Neural crest cell (in vitro differentiated cells): ENCODE measurements around the gene PCYT2. TPM values are rescaled to one million over a fixed set of nuclear protein-coding genes. Genes with fewer than 3 reads are reported as not detected.

Experiments used
- DNase-seq: peaks from one replicate; pipeline ENCODE4 v3.0.0; 2021; ENCODE audit warnings: low read depth, mixed read lengths, low spot score
- H3K27ac Mint-ChIP-seq: one replicate; pipeline ENCODE4 v1.8.0; 2021; ENCODE audit warnings: mild to moderate bottlenecking, mixed read lengths; ENCODE audit not compliant: unreplicated experiment
- H3K27me3 Mint-ChIP-seq: 2 replicates; pipeline ENCODE4 v1.8.0; 2021; ENCODE audit warnings: low read depth, mild to moderate bottlenecking, mixed read lengths
- H3K36me3 Mint-ChIP-seq: 2 replicates; pipeline ENCODE4 v1.8.0; 2021; ENCODE audit warnings: low read depth, mild to moderate bottlenecking, mixed read lengths
- H3K4me1 Mint-ChIP-seq: 2 replicates; pipeline ENCODE4 v1.8.0; 2021; ENCODE audit warnings: mixed read lengths
- H3K4me3 Mint-ChIP-seq: one replicate; pipeline ENCODE4 v1.8.0; 2021; ENCODE audit warnings: mild to moderate bottlenecking, mixed read lengths
- H3K9me3 Mint-ChIP-seq: 2 replicates; pipeline ENCODE4 v1.8.0; 2021; ENCODE audit warnings: mixed read lengths
- total RNA-seq: library from RNA; stranded (reverse); gene quantifications from 2 replicates; pipeline ENCODE4 v1.2.1, GENCODE V29; 2021
- TF ChIP-seq, protein P1 (sequence below): fragments of 200-600 bp; sonication (generic); conservative IDR thresholded peaks from 2 replicates; pipeline ENCODE4 v1.5.0; 2021; ENCODE audit warnings: antibody characterized with exemption, mild to moderate bottlenecking

Gene PCYT2
- total RNA-seq, 1 donor from 2014 or later: 92.4 TPM

DNA sequence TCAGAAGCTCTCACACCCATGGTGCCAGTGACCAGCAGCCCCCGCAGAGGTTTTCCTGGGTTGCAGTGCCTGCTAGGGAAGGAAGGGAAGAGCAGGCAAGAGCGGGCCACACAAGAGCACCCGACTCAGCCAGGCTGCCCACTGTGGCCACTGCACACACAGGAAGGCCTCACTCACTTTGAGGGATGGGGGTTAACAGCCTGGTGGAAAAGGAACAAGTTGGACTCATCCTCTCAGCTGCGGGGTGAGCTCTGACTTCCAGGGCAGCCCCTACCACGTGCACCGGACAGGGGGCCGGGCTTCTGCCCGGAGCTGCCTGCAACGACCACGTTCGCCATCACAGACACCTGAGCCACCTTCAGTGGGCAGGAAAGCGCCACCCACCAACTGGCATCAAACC lies 59.0 kb downstream of the PCYT2 start:
- Mint-ChIP-seq H3K36me3 (no peaks in the 10 kb centered on the region), H3K4me3 (peak overlapping the region; percentile 27), H3K9me3 (no peaks in the 10 kb centered on the region), H3K4me1 (no peaks in the 10 kb centered on the region), H3K27ac (no peak overlapping the region), H3K27me3 (no peaks in the 10 kb centered on the region)
- TF ChIP-seq, protein P1, sequence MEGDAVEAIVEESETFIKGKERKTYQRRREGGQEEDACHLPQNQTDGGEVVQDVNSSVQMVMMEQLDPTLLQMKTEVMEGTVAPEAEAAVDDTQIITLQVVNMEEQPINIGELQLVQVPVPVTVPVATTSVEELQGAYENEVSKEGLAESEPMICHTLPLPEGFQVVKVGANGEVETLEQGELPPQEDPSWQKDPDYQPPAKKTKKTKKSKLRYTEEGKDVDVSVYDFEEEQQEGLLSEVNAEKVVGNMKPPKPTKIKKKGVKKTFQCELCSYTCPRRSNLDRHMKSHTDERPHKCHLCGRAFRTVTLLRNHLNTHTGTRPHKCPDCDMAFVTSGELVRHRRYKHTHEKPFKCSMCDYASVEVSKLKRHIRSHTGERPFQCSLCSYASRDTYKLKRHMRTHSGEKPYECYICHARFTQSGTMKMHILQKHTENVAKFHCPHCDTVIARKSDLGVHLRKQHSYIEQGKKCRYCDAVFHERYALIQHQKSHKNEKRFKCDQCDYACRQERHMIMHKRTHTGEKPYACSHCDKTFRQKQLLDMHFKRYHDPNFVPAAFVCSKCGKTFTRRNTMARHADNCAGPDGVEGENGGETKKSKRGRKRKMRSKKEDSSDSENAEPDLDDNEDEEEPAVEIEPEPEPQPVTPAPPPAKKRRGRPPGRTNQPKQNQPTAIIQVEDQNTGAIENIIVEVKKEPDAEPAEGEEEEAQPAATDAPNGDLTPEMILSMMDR: no peak
- DNase-seq: no peak

DNA sequence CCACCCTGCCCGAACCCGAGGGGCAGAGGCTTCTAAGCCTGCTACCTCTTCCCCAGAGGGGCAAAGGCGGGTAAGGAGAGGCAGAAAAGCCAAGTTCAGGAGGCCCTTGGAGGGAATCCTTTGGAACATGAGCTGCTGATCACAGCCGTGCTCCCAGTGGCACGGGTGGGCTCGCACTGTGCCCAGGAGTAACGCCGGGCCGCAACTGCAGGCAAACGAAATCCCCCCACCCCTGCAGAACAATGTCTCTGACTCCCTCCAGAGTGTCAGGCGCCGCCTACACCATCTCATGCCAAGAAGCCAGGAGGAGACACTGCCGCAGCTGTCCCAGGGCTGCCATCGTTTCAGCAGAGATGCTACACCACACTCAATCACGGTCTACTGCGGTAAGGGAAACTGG lies 59.8 kb downstream of the PCYT2 start:
- DNase-seq: no peak
- Mint-ChIP-seq H3K9me3 (no peaks in the 10 kb centered on the region), H3K27me3 (no peaks in the 10 kb centered on the region), H3K27ac (no peak overlapping the region), H3K4me3 (no peak overlapping the region), H3K4me1 (no peaks in the 10 kb centered on the region), H3K36me3 (no peaks in the 10 kb centered on the region)
- TF ChIP-seq, protein P1: no peak

Other genes with a start within 250 kb of the PCYT2 start
- gene OXLD1, start 244.8 kb downstream of the PCYT2 start, total RNA-seq: 25.5 and 28.2 TPM in 2 replicates
- 37.0 and 38.3 TPM in 2 replicates for gene CCDC137, start 244.7 kb downstream of the PCYT2 start, total RNA-seq
- gene ARL16, start 227.6 kb downstream of the PCYT2 start, total RNA-seq: 51.0 and 53.7 TPM in 2 replicates
- 103 and 108 TPM in 2 replicates for gene HGS, start 227.4 kb downstream of the PCYT2 start, total RNA-seq
- gene MRPL12, start 208.0 kb downstream of the PCYT2 start, total RNA-seq: 106 TPM in 2 replicates
- 27.1 and 28.8 TPM in 2 replicates for gene SLC25A10, start 199.1 kb downstream of the PCYT2 start, total RNA-seq
- gene GCGR, start 107.2 kb downstream of the PCYT2 start, total RNA-seq: not detected in 2 replicates
- 189 and 200 TPM in 2 replicates for gene MCRIP1, start 78.1 kb downstream of the PCYT2 start, total RNA-seq
- gene PPP1R27, start 76.3 kb downstream of the PCYT2 start, total RNA-seq: not detected in 2 replicates
- 364 and 368 TPM in 2 replicates for gene P4HB, start 50.9 kb downstream of the PCYT2 start, total RNA-seq
- gene ARHGDIA, start 40.1 kb downstream of the PCYT2 start, total RNA-seq: 405 and 429 TPM in 2 replicates
- 216 and 217 TPM in 2 replicates for gene ALYREF, start 19.8 kb downstream of the PCYT2 start, total RNA-seq
- gene ANAPC11, start 19.7 kb downstream of the PCYT2 start, total RNA-seq: 199 and 200 TPM in 2 replicates
- 0.93 and 1.1 TPM in 2 replicates for gene NPB, start 9.2 kb downstream of the PCYT2 start, total RNA-seq
- gene SIRT7, start 6.8 kb upstream of the PCYT2 start, total RNA-seq: 25.5 and 26.2 TPM in 2 replicates
- gene MAFG, start 16.3 kb upstream of the PCYT2 start, total RNA-seq: 24.1 and 24.2 TPM in 2 replicates
- 93.0 and 102 TPM in 2 replicates for gene PYCR1, start 25.9 kb upstream of the PCYT2 start, total RNA-seq
- gene MYADML2, start 35.8 kb upstream of the PCYT2 start, total RNA-seq: 0.11 TPM in 1 of 2 replicates, not detected in the other
- 5.9 and 6.3 TPM in 2 replicates for gene NOTUM, start 49.8 kb upstream of the PCYT2 start, total RNA-seq
- 50.0 and 51.9 TPM in 2 replicates for gene ASPSCR1, start 66.2 kb upstream of the PCYT2 start, total RNA-seq
- 129 and 135 TPM in 2 replicates for gene CENPX, start 111.5 kb upstream of the PCYT2 start, total RNA-seq
- gene LRRC45, start 111.9 kb upstream of the PCYT2 start, total RNA-seq: 55.7 and 63.5 TPM in 2 replicates
- 73.6 and 75.0 TPM in 2 replicates for gene RAC3, start 120.3 kb upstream of the PCYT2 start, total RNA-seq
- 198 and 199 TPM in 2 replicates for gene DCXR, start 126.3 kb upstream of the PCYT2 start, total RNA-seq
- 44.5 and 46.0 TPM in 2 replicates for gene RFNG, start 140.4 kb upstream of the PCYT2 start, total RNA-seq
- gene GPS1, start 140.5 kb upstream of the PCYT2 start, total RNA-seq: 154 and 156 TPM in 2 replicates
- 126 and 131 TPM in 2 replicates for gene DUS1L, start 154.4 kb upstream of the PCYT2 start, total RNA-seq
- gene FASN, start 186.8 kb upstream of the PCYT2 start, total RNA-seq: 816 and 839 TPM in 2 replicates